GM19452 (cell line): Measurements from ENCODE around the gene OR10S1.
"Not testable (repeated sequence)": the region's sequence is repeated elsewhere in the genome, so short reads cannot be mapped to it uniquely, and the experiment has no call there.

ENCODE experiments used
- ATAC-seq: cut with Tn5 transposase; IDR thresholded peaks from one replicate; pipeline ENCODE4 v1.9.1; 2021; ENCODE audit not compliant: unreplicated experiment

The OR10S1 gene

DNA sequence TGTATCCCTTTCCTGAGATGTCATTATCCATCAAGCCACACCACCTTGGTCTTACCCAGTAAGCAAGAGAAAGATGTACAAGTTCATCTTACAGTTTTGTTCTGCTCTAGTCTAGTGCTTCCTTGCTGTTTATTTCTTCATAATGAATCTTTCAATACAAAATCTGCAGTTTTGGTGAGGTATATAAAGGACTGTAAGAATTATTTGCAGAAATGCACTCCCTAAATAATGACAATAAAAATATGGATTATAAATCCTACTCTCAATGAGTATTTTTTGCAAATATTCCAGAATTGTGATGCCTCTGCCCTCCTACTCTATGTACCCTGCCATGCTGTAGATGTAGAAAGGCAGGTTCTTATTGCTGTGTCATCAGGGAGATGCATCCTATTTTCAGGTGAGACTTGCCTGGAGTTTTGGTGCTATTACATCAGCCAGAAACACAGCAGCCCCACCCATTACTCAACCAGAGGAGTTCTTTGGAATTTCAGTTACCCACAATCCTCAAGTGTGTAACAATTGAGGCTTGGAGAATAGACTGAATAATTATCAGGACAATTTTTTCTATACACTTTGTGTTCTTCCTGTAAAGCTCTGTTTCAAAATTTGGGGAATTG is at the start of gene OR10S1:
Gene OR10S1 (minus strand): TSS at position 51 of the 617 bp plus-strand sequence. CDS start 117 bp downstream, outside the sequence.
- no peak for ATAC-seq

GRCh38 chr11:124026498-124026897 is 48.9 kb upstream of the OR10S1 start, which contains the start of gene OR10G8:
OR10G8 (plus strand) TSS chr11:124026798; CDS start chr11:124029623, 2,825 bp downstream.
- no peak for ATAC-seq

DNA sequence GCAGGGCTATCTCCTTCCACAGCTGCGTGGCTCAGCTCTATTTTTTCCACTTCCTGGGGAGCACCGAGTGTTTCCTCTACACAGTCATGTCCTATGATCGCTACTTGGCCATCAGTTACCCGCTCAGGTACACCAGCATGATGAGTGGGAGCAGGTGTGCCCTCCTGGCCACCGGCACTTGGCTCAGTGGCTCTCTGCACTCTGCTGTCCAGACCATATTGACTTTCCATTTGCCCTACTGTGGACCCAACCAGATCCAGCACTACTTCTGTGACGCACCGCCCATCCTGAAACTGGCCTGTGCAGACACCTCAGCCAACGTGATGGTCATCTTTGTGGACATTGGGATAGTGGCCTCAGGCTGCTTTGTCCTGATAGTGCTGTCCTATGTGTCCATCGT is 38.3 kb upstream of the OR10S1 start:
- not testable (repeated sequence) for ATAC-seq

DNA sequence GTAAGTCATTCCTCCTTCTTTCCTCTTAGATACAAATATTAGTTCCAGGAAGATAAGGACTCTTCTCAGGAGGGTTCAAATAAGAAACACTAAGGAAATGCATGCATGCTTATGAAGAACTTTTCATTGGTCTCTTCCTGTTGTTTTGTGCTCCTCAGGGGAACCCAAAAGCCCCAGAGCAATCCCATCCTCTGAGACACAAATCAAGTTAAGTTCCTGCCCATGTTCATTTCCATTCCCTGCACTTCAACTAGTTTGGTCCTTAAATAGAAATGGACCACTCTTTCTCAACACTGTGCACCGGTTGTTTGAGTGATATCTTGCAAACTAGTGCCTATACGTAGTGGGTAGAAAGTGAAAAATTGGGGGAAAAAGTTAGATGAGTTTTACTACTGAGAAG is 35.1 kb upstream of the OR10S1 start, which contains the start of gene OR10G4:
Gene OR10G4 (plus strand): TSS at position 301 of the 400 bp plus-strand sequence. CDS start 2,578 bp downstream, outside the sequence.
- ATAC-seq, result no peak

DNA sequence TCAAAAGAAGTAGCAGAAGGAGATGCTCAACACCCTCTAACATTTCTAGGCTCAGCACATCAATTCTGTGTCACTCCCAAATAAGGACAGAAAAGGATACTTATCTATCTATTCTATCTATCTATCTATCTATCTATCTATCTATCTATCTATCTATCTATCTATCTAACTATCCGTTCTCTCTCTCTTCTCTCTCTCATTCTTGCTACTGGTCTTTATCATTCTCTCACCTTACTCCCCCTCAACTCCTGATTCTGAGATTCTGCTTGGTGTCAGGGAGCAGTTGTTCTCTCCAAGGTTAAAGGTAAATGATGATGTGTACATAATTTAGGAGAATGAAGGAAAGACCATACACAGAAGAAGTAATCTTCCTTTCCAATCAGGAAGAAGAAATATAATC is 17.5 kb upstream of the OR10S1 start, which contains the start of gene OR10G6:
Gene OR10G6 (minus strand): TSS at position 43 of the 400 bp plus-strand sequence. CDS start 0 bp downstream, at position 43.
- ATAC-seq, result no peak

- ATAC-seq, result no peak
Measured at GRCh38 chr11:123979311-123979710, 1.7 kb upstream of the OR10S1 start.

DNA sequence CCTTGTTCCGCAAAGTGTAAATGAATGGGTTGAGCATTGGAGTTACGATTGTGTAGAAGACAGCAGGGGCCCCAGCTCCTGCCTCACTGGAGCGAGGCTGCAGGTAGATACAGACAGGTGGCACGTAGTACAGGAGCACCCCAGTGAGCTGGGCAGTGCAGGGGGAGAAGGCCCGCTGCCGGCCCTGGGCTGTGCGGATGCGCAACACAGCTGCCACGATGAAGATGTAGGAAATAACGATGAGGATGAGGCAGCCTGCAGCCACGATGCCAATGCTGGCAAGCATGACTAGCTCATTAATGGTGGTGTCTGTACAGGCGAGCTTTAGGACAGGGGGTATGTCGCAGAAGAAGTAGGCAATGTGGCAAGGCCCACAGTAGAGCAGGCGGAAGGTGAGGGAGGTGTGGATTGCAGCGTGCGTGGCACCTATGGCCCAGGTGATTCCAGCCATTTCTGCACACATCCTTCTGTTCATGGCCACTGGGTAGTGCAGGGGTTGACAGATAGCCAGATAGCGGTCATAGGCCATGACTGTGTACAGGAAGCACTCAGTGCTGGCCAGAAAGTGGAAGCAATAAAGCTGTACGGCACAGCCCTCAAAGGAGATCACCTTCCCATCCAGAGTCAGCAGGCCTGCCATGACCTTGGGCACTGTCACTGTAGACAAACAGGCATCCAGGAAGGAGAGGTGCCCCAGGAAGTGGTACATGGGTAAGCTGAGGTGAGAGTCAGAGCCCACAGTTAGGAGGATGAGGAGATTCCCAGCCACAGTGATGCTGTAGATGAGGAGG is 616 bp downstream of the OR10S1 start:
- no peak for ATAC-seq

- no peak for ATAC-seq
Measured at GRCh38 chr11:123973816-123974215, 3.8 kb downstream of the OR10S1 start.

DNA sequence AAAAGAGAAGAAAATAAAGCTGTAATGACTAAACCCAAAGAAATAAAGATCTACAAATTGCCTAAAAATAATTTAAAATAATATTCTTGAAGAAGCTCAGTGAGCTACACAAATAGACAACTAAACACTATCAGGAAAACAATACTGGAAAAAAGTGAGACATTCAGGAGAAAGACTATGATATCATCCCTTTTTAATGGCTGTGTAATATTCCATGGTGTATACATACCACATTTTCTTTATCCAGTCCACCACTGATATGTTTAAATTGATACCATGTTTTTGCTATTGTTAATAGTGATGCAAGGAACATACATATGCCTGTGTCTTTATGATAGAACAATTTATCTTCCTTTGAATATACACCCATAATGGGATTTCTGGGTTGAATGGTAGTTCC is 20.8 kb downstream of the OR10S1 start:
- ATAC-seq, result no peak

- no peak for ATAC-seq
Measured at GRCh38 chr11:123945132-123945531, 32.4 kb downstream of the OR10S1 start.

- ATAC-seq, result no peak
Measured at GRCh38 chr11:123943738-123944137, 33.8 kb downstream of the OR10S1 start, which contains the start of gene OR6T1. OR6T1 (minus strand) TSS chr11:123943838; CDS start chr11:123943838, 0 bp downstream.

DNA sequence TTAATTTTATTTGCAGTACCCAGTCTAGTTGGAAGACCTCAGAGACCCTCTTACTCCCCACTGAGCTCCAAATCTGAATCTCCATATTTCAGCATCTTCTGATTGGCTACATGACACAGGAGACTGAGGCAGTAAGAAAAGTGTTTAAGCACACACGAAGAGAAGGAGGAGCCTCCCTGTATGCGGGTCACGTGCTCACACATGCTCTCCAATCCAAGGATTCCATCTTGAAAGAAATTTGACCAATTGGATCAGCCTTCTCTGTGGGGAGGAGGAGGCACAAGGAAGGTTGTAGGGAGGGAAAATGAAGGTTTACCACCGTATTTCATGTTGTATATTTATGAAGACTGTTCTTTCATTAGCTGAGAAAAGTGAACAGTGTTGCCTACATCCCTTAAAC is 35.2 kb downstream of the OR10S1 start:
- no peak for ATAC-seq

DNA sequence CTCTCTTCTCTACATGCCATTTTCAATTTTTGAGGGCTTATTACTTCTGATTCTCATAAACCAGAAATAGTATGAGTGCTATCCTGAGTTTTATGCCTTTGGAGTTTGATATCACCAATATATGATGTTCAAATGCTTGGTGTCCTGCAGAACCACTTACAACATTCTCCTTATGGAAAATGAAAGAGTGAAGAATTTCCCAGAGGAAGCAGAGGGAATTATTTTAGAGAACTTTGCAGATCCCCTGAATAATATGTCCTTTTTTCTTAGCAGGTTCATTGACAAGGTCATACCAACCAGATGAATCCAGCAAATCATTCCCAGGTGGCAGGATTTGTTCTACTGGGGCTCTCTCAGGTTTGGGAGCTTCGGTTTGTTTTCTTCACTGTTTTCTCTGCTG is 38.3 kb downstream of the OR10S1 start, which contains the start of gene OR4D5:
Gene OR4D5 (plus strand): TSS at position 301 of the 400 bp plus-strand sequence. CDS start 0 bp downstream, at position 301.
- no peak for ATAC-seq
